K562 (cell line): ENCODE data around the gene FBLN2. TPM values are rescaled to one million over a fixed set of nuclear protein-coding genes. Genes with fewer than 3 reads are reported as not detected.
A peak's percentile ranks its signal among the peaks of the same experiment; 100 is the strongest.

Source experiments
- DPF2 ChIP-seq: fragments of 450-650 bp; IDR thresholded peaks from 2 replicates; pipeline ENCODE4 v1.6.1; 2016
- FUS ChIP-seq: fragments of 200-400 bp; formaldehyde crosslinking; optimal IDR thresholded peaks from 2 replicates; pipeline ENCODE3; 2017; ENCODE audit warnings: low read depth, low read length
- HDAC3 ChIP-seq: fragments of 450-650 bp; IDR thresholded peaks from 2 replicates; pipeline ENCODE4 v1.6.1; 2018; ENCODE audit warnings: borderline replicate concordance, mild to moderate bottlenecking, moderate library complexity; ENCODE audit not compliant: partially characterized antibody
- HEY1 ChIP-seq: fragments of 250-450 bp; sonication (Bioruptor Pico); IDR thresholded peaks from 2 replicates; pipeline ENCODE4 v1.5.0; 2020; ENCODE audit warnings: mild to moderate bottlenecking, moderate library complexity, borderline replicate concordance
- HINFP ChIP-seq: fragments of 450-650 bp; conservative IDR thresholded peaks from 2 replicates; pipeline ENCODE4 v1.6.1; 2016; ENCODE audit warnings: missing genetic modification characterization, low read depth, mild to moderate bottlenecking, control low read depth, missing compliant biosample characterization
- MAFK ChIP-seq: IDR thresholded peaks from 2 replicates; pipeline ENCODE4 v1.6.1; 2011; ENCODE audit warnings: low read length, improper control_type of control experiment
- MXI1 ChIP-seq: IDR thresholded peaks from 2 replicates; pipeline ENCODE4 v1.6.1; 2011; ENCODE audit warnings: low read depth, mild to moderate bottlenecking, improper control_type of control experiment, low read length
- MYNN ChIP-seq, 2 experiments: sonication (generic); formaldehyde crosslinking in 1 of 2; IDR thresholded peaks; 2 replicates each; pipeline versions ENCODE4 v1.5.0 to v1.6.1; 2016 to 2020; ENCODE audit warnings: antibody characterized with exemption in 1 of 2, missing genetic modification reagents in 1 of 2
- NCOA1 ChIP-seq: fragments of 450-650 bp; IDR thresholded peaks from 2 replicates; pipeline ENCODE4 v1.6.1; 2016; ENCODE audit warnings: low read depth
- NELFE ChIP-seq: IDR thresholded peaks from 2 replicates; pipeline ENCODE4 v1.6.1; 2011; ENCODE audit warnings: mild to moderate bottlenecking; ENCODE audit not compliant: insufficient read depth, insufficient read length
- RBFOX2 ChIP-seq: fragments of 200-400 bp; formaldehyde crosslinking; IDR thresholded peaks from 2 replicates; pipeline ENCODE4 v1.6.1; 2017; ENCODE audit warnings: low read depth, mild to moderate bottlenecking, low read length, moderate library complexity
- TFAP4 ChIP-seq: sonication (generic); formaldehyde crosslinking; IDR thresholded peaks from 2 replicates; pipeline ENCODE4 v1.8.0; 2022; ENCODE audit warnings: missing genetic modification reagents, mild to moderate bottlenecking, moderate library complexity, borderline replicate concordance
- ZBTB49 ChIP-seq: sonication (generic); formaldehyde crosslinking; IDR thresholded peaks from 2 replicates; pipeline ENCODE4 v1.8.0; 2022; ENCODE audit warnings: missing genetic modification reagents, mild to moderate bottlenecking, borderline replicate concordance
- ZNF407 ChIP-seq: fragments of 450-650 bp; IDR thresholded peaks from 2 replicates; pipeline ENCODE4 v1.6.1; 2016; ENCODE audit warnings: low read depth
- polyA plus RNA-seq, 8 experiments: library from polyadenylated mRNA; depleted of rRNA in 4 of 8; stranded (reverse) in 5 of 8; unstranded in 3 of 8; fragments of >200 nt; fragmentation: Nextera tagmentation in 2 of 8; fragmentation: Illumina TruSeq in 1 of 8; extraction: Ambion mirVana in 2 of 8; extraction: Trizol in 1 of 8; gene quantifications; 2 replicates each; pipeline versions ENCODE4 v1.2.1 to v1.2.3, GENCODE V29; 2011 to 2014; ENCODE audit warnings: inconsistent platforms in 1 of 8, missing spikeins in 1 of 8
- total RNA-seq, 7 experiments: library from RNA; depleted of rRNA in 6 of 7; stranded (reverse); fragments of >200 nt in 6 of 7; fragmentation: Illumina TruSeq in 2 of 7; extraction: Trizol in 2 of 7; gene quantifications; 2 replicates each; pipeline versions ENCODE4 v1.2.1 to v1.2.3, GENCODE V29; 2011 to 2021; ENCODE audit warnings: low replicate concordance in 1 of 7

The FBLN2 gene
- total and polyA plus RNA-seq, 9 of the 15 experiments (the other 6 are each of a cell fraction or from before 2014, with no cell fraction given) = 0.03 to 0.10 (median 0.04) TPM; not detected in 6

DNA sequence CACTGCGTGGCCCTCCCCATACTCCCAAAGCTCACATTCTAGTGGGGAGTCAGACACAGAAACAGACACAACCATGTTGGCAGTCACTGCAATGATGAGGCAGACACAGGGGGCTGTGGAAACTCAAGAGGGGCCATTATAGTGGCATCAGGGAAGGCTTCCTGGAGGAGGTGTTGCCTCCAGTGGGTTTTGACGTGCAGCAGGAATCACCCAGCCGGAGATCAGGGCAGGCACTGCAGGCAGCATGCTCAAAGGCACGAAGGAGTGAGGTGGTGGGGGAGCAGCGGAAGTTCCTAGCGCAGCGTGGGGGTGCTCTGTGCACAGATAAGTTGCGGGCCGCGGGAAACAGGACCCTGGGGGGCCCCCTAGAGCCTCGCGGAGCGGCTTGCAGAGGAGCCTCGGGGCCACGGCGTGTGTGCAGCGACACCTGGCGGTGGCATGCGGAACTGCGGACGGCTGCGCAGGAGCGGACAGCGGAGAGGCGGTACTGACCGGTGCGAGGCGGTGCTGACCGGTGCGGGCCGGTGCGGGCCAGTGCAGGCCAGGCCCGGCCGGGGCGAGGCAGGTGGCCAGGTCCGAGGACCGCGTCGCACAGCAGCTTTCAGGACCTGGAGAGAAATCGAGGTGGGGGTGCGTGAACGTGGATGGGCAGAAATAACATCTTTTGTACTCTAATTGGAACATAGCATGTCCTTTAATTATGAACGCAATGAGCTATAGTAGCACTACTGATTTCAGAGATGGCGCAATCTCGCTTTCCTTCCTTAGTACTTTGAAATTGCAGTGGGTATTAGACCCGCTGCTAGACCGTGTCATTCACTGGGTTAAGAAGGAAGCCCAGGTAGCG, 101.5 kb downstream of the FBLN2 start (continued):
- TF ChIP-seq HDAC3 (no peak), NCOA1 (peak; percentile 95), TFAP4 (CRISPR knock-in tag) (peak; percentile 94), MXI1 (no peak), ZNF407 (no peak), RBFOX2 (peak; percentile 80), NELFE (no peak), MAFK (no peak), HEY1 (CRISPR knock-in tag) (no peak), ZBTB49 (CRISPR knock-in tag) (no peak), FUS (no peak), HINFP (0 out of 2 replicates have a peak, but pooled peaks have one; percentile 44), DPF2 (peak; percentile 81), MYNN (IDR thresholded peaks at IDR 0.05) (no peak), MYNN (CRISPR knock-in tag; IDR thresholded peaks at IDR 0.05) (no peak)
